GM21447 (cell line): ENCODE measurements around the gene CFAP99.
"Not testable (repeated sequence)": the region's sequence is repeated elsewhere in the genome, so short reads cannot be mapped to it uniquely, and the experiment has no call there.

Experiments
- ATAC-seq: cut with Tn5 transposase; IDR thresholded peaks from one replicate; pipeline ENCODE4 v1.9.1; 2021; ENCODE audit not compliant: unreplicated experiment

The CFAP99 gene

GRCh38 chr4:2418650-2419571, at the start of gene CFAP99:
CFAP99 (plus strand) TSS chr4:2418955.
- ATAC-seq, result peak; percentile 87

DNA sequence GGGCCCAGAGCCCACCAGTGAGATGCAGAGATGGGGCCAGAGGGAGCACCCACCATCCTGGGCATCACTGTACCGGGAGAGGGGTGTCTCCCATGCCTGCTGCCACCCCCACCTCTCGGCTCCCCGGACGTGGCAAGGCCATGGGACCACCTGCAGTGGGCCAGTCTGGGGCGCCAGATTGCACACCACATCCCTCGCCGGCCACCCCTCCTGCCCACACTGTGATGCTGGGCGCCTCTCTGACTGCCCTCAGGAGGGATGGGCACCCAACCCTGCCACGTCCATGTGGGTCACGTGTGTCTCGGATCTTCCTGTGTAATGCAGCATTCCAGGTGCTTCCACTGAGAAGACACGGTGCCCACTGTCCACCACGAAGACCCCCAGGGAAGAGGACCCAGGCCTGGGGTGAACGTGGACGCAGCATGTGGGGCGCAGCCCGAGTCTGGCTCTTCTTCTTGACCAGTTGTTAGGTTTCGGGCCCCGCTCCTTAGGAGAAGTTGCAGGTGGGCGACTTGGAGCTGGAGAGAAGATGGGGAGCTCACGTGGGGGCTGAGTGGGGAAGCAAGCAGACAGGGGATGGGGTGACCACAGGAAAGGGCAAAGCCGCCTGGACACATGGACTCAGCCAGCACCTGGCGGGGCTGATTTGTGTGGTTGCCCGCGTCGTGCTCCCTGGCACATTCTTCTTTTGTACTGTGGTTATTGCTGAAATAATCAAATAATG, 48.0 kb upstream of the CFAP99 start:
- ATAC-seq, result no peak

DNA sequence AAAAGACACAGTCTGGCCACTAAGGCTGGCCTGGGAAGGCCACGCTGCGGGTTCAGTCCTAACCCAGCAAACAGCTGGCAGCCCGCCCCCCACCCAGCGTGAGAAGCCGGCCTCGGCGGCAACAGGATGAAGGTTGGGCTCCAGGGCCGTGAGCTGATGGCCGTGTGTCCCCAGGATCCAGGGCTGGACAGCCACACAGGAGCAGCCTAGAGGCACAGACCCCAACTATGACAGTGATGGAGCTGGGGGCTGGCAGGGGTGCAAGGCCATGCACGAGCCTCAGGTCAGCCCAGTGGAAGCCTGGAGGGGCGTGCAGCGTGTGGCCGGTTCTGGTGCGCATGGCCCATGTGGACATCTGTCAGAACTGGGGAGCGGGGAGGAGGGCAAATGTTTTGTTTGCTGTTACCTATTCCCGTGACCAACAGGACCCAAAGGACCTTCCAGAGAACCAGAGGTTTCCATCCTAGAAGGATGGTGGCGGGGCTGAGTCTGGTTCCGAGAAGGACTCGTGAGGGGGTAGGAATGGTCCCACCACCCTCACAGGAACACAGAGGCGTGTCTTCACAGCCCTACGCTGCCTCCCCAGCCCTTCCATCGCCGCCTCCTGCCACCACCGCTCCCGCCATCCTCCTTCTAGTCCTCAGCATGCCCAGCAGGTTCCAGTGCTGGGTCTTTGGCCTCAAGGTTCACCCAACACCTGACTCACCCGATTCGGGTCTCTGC, 46.8 kb upstream of the CFAP99 start:
- no peak for ATAC-seq

GRCh38 chr4:2372488-2373030, 46.2 kb upstream of the CFAP99 start:
- ATAC-seq, result no peak

DNA sequence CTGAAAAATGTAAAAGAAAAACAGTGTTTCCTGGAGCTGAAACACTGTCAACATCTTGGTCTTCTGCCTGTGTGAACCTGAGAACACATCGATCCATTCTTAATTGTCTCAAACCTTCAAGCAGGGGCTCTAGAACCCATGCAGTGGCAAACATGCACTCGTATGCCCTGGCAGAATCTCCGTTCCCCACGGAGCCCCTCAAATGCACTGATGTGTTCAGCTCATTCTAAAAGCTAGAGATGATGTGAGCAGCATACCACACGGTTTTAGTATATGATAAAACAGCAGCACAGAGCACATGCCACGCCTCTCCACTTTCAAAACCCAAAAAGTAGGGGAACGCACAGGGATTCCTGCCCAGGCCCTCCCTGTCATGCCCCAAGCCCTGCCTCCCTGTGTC, 45.2 kb upstream of the CFAP99 start:
- no peak for ATAC-seq

GRCh38 chr4:2375427-2375826, 43.3 kb upstream of the CFAP99 start:
- ATAC-seq, result no peak

GRCh38 chr4:2377241-2377640, 41.5 kb upstream of the CFAP99 start:
- ATAC-seq, result no peak

GRCh38 chr4:2378401-2378800, 40.4 kb upstream of the CFAP99 start:
- no peak for ATAC-seq

GRCh38 chr4:2378898-2379297, 39.9 kb upstream of the CFAP99 start:
- no peak for ATAC-seq

DNA sequence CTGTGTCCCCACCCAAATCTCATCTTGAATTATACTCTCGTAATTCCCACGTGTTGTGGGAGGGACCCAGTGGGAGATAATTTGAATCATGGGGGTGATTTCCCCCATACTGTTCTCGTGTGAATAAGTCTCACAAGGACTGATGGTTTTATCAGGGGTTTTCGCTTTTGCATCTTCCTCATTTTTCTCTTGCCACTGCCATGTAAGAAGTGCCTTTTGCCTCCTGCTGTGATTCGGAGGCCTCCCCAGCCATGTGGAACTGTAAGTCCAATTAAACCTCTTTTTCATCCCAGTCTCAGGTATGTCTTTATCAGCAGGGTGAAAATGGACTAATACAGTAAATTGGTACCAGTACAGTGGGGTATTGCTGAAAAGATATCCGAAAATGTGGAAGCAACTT, 38.2 kb upstream of the CFAP99 start:
- not testable (repeated sequence) for ATAC-seq

GRCh38 chr4:2382769-2383202, 36.0 kb upstream of the CFAP99 start:
- ATAC-seq, result not testable (repeated sequence)

DNA sequence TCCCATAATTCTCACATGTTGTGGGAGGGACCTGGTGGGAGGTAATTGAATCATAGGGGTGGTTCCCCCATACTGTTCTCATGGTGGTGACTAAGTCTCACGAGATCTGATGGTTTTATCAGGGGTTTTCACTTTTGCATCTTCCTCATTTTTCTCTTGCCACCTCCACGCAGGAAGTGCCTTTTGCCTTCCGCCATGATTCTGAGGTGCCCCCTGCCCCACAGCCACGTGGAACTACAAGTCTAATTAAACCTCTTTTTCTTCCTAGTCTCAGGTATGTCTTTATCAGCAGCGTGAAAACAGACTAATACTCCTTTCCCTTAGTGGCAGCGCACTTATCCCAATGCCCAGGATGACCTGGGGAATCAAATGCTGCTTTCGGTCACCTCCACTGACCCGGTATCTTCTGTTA, 35.5 kb upstream of the CFAP99 start:
- not testable (repeated sequence) for ATAC-seq

DNA sequence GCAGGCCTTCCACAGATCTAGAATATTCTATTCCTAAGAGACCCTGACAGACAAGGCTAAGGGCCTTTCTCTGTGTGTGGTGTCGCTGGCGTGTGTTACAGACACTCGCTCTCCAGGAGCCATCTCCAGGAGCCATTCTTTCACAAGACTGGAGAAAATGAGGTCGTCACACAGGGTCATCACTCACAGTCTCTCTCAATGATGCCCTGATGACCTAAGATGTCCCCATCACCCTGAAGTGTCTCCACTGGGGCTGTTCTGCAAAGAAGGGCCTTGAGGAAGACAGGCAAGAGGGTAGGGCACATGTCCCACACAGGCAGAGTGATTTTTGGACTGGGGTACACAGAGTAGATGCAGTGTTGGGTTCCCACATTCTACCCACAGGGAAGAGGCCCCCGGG, 35.0 kb upstream of the CFAP99 start:
- no peak for ATAC-seq

GRCh38 chr4:2384245-2384644, 34.5 kb upstream of the CFAP99 start:
- ATAC-seq, result no peak

DNA sequence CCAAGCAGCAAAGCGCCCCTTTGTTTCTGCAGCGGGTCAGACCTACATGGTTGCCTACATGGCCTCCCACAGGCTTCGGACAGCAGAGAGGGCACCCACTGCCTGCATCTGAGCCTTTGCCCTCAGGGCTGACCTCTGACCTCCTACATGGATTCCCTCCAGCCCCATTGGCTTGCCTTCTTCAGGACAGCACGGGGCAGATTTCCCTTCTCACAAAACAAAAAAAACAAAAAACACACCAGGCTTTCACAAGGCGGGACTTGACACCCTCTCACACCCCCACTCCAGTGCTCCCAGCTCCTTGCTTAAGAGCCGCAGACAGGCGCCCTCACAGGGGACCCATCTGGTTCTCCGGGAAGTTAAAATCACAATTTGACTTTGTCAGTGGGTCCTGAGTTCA, 33.2 kb upstream of the CFAP99 start:
- ATAC-seq, result no peak

DNA sequence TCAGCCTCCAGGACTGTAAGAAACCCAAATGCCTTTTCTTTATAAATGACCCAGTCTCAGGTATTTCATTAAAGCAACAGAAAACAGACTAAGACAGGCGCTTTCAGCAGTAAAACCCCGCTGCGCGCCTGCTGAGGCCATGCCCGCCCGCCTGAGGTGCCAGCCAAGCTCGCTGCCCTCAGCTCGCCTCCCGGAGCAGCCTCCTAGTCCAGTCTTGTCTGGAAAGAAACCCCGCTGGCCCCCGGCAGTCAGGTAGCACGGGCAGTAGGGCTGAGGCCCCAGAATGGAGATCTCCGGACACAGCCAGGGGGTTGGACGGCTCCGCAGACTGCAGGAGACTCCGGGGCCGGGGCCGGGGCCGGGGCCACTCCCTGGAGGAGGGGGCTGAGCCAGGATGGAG, 32.0 kb upstream of the CFAP99 start:
- no peak for ATAC-seq

GRCh38 chr4:2387218-2387617, 31.5 kb upstream of the CFAP99 start:
- ATAC-seq, result no peak

DNA sequence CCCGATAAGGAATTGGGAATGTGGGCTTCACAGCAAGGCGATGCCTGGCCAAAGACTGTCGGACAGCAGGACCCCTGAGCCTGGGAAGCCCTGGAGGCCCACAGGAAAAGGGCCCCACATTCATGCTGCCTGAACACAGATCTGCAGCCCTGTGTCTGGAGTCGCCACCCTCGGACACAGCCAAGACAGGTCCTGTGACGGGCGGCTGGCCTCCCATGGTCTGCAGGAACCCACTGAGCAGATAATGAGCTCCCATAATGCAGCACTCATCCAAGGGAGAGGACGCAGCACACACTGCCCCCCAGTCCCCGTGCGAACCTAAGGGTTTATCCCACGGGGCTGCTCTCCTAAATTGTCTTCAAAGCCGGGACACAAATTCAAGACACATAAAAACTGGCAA, 30.9 kb upstream of the CFAP99 start:
- ATAC-seq, result no peak

DNA sequence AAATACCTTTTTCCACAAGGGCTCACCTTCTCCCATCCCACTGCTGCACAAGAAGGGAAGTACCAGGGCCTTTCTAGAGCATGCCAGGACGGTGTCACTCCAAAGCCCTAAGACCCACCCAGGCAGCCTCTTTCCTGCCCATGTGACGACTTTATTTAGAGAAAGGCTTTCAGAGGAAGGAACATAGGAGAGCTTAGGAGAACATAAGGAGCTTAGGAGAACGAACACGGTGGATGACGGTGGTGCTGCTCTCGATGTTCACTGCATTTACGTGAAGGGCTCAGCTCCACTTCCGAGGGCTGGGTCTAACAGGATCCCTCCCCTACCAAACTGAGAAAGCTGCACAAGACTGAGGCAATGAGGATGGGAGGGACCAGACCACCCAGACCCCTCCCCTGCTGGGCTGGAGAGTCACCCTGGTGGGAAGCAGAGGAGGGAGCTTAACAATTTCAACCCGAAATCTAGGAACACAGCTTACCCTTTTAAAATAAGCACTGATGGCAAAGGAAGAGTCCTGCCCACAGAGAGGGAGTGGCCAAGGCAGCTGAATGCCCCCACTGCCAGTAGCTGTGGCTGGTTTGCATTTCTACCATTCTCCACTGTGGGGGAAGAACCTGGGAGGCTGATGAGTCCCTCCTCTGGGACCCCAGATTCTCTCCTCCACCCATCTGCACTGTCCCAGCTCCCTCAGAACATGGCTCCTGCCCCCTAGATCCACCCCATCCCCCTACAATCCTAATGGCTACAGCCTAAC, 30.1 kb upstream of the CFAP99 start:
- no peak for ATAC-seq

DNA sequence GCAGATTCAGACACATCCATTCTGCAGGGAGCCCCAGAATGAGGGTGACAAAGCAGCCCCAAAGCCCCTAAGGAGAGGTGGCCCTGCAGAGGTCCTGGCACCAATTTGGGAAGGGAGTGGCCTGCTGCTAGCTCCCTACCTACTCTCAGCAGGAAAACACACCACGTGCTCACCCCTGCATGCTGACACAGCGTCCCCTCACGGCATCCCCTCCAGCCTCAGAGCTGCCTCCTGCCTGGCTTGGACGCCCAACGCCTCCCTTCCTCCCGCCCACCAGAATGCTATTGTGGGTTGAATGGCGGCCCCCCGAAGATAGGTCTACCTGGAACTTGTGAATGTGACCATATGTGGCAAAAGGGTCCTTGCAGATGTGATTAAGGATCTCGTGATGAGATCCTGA, 29.1 kb upstream of the CFAP99 start:
- ATAC-seq, result no peak

DNA sequence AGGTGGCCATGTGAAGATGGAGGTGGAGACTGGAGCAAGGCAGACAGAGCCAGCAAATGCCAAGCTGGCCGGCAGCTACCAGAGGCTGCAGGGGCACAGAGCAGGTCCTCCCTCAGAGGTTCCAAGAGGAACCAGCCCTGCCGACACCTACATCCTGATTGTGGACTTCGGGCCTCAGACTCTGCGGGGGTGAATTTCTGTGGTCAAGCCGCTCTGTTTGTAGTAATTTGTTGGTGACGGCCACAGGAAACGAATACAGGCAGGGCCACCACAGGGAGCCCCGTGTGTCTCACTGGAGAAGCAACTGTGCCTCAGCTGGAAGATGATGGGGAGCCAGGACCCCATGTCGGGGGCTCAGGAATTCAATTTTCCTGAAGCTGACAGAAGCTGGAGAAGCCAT, 28.6 kb upstream of the CFAP99 start:
- ATAC-seq, result no peak
